ENCODE measurements around the gene OTOS. TPM values are rescaled to one million over a fixed set of nuclear protein-coding genes. Genes with fewer than 3 reads are reported as not detected.

The OTOS gene
- total and polyA plus RNA-seq, 9 of the 15 experiments (the other 6 are each of a cell fraction or from before 2014, with no cell fraction given): not detected

- H3K27me3 ChIP-seq (ENCODE audit: control insufficient read depth in 2 of 2, insufficient read depth in 2 of 2, low read length in 2 of 2): peaks cover 0 to 18% of the 10 kb centered on the region in 2 experiments; a peak in 2 of 5 replicates
- no peaks in the 10 kb centered on the region for H3K4me1 ChIP-seq (replicated peaks in 1 of 2; ENCODE audit: control insufficient read depth in 2 of 2, insufficient read depth in 2 of 2, low read length in 2 of 2)
- H3K27ac ChIP-seq (ENCODE audit: extremely low read depth, low read depth, low read length): no peak overlapping the region
- TF ChIP-seq HIVEP1 (CRISPR knock-in tag; IDR thresholded peaks at IDR 0.05) (no peak), ZNF696 (CRISPR knock-in tag; conservative IDR thresholded peaks at IDR 0.05) (no peak), EP400 (IDR thresholded peaks at IDR 0.05) (no peak)
- H3K4me2 ChIP-seq (ENCODE audit: insufficient read depth, low read length): no peak overlapping the region
- H3K4me3 ChIP-seq: no peak overlapping the region
- intact Hi-C loops (cut with micrococcal nuclease): no loop called here
- H3K79me2 ChIP-seq (ENCODE audit: control insufficient read depth, insufficient read depth, low read length): no peaks in the 10 kb centered on the region
- H3K9ac ChIP-seq (ENCODE audit: insufficient read depth in 1 of 2, low read depth in 2 of 2, low read length in 2 of 2): no peak overlapping the region
- H4K20me1 ChIP-seq (replicated peaks; ENCODE audit: control insufficient read depth, insufficient read depth, low read length): no peaks in the 10 kb centered on the region
- WGBS (ENCODE audit: insufficient coverage, low coverage, missing lambda C conversion rate): 13% methylated on average over 7 of the region's 11 CpGs
- FAIRE-seq (no peak), ATAC-seq (no peak), DNase-seq (ENCODE audit: extremely low read depth in 1 of 4, low spot score in 3 of 4) (no peak)
- ChIA-PET CTCF (ENCODE audit: low intra/inter-chr PET ratio) (no interaction called here), POLR2A (no interaction called here)
- in situ Hi-C loops (cut with MboI): no loop called here
- no peaks in the 10 kb centered on the region for H3K9me3 ChIP-seq (replicated peaks; ENCODE audit: control insufficient read depth, insufficient read depth, low read depth, low read length)
- H3K36me3 ChIP-seq (ENCODE audit: control insufficient read depth, insufficient read depth, low read length): no peaks in the 10 kb centered on the region
- H3K9me1 ChIP-seq (ENCODE audit: control insufficient read depth, insufficient read depth, low read length): no peaks in the 10 kb centered on the region
- H2AFZ ChIP-seq (ENCODE audit: low read depth, low read length): no peak overlapping the region
- no TSS peak for BruUV-seq (replicated peaks)
Observed at GRCh38 chr2:240179186-240179815, 38.8 kb upstream of the OTOS start.

GRCh38 chr2:240178564-240178963, 38.1 kb upstream of the OTOS start:
- in situ Hi-C loops (cut with MboI): no loop called here
- Histone ChIP-seq H2AFZ (ENCODE audit: low read depth, low read length) (no peak overlapping the region), H3K9me3 (replicated peaks; ENCODE audit: control insufficient read depth, insufficient read depth, low read depth, low read length) (no peaks in the 10 kb centered on the region), H3K36me3 (ENCODE audit: control insufficient read depth, insufficient read depth, low read length) (no peaks in the 10 kb centered on the region), H3K4me1 (replicated peaks in 1 of 2; ENCODE audit: control insufficient read depth in 2 of 2, insufficient read depth in 2 of 2, low read length in 2 of 2) (no peaks in the 10 kb centered on the region), H3K9ac (ENCODE audit: insufficient read depth in 1 of 2, low read depth in 2 of 2, low read length in 2 of 2) (no peak overlapping the region), H3K4me2 (ENCODE audit: insufficient read depth, low read length) (no peak overlapping the region), H3K27ac (ENCODE audit: extremely low read depth, low read depth, low read length) (no peak overlapping the region), H3K9me1 (ENCODE audit: control insufficient read depth, insufficient read depth, low read length) (no peaks in the 10 kb centered on the region), H3K27me3 (ENCODE audit: control insufficient read depth in 2 of 2, insufficient read depth in 2 of 2, low read length in 2 of 2) (peaks cover 0 to 18% of the 10 kb centered on the region in 2 experiments; a peak in 2 of 5 replicates), H3K79me2 (ENCODE audit: control insufficient read depth, insufficient read depth, low read length) (no peaks in the 10 kb centered on the region), H4K20me1 (replicated peaks; ENCODE audit: control insufficient read depth, insufficient read depth, low read length) (no peaks in the 10 kb centered on the region), H3K4me3 (no peak overlapping the region)
- ChIA-PET CTCF (ENCODE audit: low intra/inter-chr PET ratio) (no interaction called here), POLR2A (no interaction called here)
- BruUV-seq (replicated peaks): no TSS peak
- FAIRE-seq (no peak), DNase-seq (ENCODE audit: extremely low read depth in 1 of 4, low spot score in 3 of 4) (no peak), ATAC-seq (no peak)
- WGBS (ENCODE audit: insufficient coverage, low coverage, missing lambda C conversion rate): 3% methylated on average over 3 of the region's 3 CpGs
- intact Hi-C loops (cut with micrococcal nuclease): no loop called here
- TF ChIP-seq PREB (CRISPR knock-in tag; IDR thresholded peaks at IDR 0.05) (no peak), HEY1 (CRISPR knock-in tag; IDR thresholded peaks at IDR 0.05; ENCODE audit: borderline replicate concordance) (no peak), CCNT2 (IDR thresholded peaks at IDR 0.05; ENCODE audit: borderline replicate concordance, extremely low read depth, insufficient read length, low read depth, low read length) (no peak), ZNF511 (CRISPR knock-in tag; IDR thresholded peaks at IDR 0.05) (no peak), RBM25 (IDR thresholded peaks at IDR 0.05; ENCODE audit: low read depth, low read length, severe bottlenecking) (no peak), ZBTB12 (CRISPR knock-in tag; IDR thresholded peaks at IDR 0.05) (no peak), HDAC1 (IDR thresholded peaks at IDR 0.05) (no peak), ATF2 (CRISPR knock-in tag; IDR thresholded peaks at IDR 0.05) (no peak), TARDBP (IDR thresholded peaks at IDR 0.05) (no peak)
